Hematopoietic multipotent progenitor cell treated with erythropoietin and hydrocortisone succinate and interleukin-3 and kit ligand, for 8 days (in vitro differentiated cells): ENCODE data around the gene TBCC.
"Not testable (repeated sequence)": the region's sequence is repeated elsewhere in the genome, so short reads cannot be mapped to it uniquely, and the experiment has no call there.

Experiments used
- DNase-seq: peaks from one replicate; pipeline ENCODE4 v3.0.0-alpha.2; 2015

TBCC gene

DNA sequence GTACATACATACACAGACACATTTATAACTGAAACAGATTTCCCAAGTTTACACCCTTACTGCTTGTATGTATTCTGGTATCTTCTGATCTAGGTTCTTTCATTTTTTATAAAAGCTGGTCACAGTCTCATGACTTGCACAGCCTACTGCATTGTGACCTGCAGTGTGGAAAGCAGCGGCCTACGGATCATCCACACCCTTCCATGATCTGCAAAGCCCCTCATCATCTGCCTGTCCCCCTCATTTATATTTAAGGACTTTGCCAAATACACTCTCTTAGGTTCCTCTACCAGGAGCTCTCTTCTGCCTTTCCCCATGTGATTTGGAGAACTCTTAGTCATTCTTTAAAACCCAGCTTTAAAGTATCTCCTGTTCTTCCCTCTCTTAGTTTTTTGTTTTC lies 23.9 kb upstream of the TBCC start:
- no peak for DNase-seq

DNA sequence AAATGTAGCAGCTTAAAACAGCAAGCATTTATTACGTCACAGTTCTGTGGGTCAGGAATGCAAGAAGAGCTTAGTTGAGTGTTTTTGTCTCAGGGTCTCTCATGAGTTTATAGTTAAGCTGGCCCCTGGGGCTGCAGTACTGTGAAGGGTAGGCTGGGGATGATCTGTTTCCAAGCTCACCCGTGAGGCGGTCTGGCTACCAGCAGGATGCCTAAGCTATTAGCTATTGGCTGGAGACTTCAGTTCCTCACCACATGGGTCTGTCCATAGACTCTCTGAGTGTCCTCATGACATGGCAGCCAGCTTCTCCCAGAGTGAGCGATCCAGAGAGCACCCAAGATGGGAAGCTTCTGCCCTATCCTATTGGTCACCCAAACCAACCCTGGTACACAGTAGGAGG lies 23.1 kb upstream of the TBCC start:
- no peak for DNase-seq

DNA sequence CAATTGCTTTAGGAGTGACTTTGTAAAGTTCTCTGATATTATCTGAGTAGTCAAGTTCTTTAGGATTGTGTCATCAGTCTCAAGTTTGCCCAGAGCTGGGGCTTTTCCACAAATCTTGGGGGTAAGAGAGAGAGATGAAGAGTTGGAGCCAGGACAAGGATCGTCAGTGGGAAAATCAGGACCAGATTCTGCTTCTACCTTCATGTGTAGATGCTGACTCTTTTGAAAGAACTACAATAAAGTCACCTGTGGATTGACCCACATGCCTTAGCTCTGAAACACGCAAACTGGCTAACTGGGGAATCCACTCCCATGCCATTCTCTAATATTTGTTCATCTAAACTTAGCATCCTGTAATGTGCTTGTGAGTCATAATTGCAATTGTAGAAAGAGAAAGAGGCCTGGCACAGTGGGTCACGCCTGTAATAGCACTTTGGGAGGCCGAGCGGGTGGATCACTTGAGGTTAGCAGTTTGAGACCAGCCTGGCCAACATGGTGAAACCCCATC lies 20.3 kb upstream of the TBCC start:
- no peak for DNase-seq

DNA sequence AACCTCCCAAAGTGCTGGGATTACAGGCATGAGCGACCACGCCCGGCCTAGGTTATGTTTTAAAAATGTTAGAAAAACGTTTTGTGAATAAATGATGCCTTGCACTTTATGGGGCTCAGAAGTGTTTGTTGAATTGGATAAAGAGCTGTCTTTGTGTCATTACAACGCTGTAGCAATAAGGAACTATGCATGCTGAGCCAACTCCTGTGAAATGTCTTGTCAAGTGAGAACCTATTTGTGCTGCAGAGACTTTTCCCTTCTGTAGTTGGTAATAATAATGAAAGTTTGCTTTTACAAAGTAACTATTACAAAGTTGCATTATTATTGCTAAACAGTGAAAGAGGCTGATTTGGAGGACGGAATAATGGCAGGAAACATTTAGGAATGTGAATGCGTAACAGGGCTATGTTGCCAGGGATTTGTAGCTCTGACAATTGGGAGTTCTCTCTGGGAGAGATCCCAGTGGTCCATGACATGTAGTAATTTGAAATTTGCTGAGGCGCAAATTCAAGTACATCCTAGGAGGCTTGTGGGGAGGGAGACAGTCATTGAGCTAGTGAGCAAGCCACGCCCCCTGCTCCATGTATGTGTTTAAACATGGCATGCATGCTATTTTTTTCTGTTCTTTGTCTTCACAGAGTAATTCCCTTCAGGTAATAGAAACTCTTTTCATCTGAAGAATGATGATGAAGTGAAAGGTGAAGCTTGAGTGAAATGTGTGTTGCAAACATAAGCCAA lies 19.2 kb upstream of the TBCC start:
- no peak for DNase-seq

DNA sequence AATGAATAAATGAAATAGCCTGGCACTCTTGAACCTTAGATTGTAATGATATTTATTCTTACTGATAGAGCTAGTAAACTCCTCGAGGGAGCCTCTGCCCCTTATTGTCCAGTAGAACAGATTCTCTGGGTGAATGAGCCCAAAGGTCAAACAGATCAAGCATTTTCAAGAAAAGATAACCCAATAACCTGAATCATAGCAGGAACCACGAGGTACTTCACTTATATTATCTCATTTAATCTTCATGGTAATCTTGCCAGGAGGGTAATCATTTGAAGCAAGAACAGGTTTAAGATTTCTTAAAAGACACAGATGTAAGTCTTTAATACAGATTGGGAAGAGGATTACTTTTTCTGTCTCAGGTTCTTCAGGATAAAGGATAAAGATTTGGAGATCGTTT lies 17.0 kb upstream of the TBCC start:
- no peak for DNase-seq

DNA sequence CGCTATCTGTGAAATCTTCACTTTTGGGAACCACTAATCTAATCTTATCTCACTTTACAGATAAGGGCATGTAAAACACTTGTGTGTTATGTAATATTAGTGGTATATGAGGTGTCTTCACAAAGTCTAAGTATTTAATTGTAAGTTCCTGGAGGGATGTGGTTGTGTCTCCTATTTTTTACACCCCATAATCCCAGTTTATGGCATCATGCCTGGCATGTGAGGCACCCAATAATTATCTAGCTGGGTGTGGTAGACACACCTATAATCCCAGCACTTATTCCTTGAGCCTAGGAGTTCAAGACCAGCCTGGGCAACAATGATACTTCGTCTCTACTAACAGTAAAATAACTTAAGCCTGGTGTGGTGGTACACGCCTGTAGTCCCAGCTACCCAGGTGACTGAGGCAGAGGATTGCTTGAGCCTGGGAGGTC lies 16.5 kb upstream of the TBCC start:
- DNase-seq: no peak

DNA sequence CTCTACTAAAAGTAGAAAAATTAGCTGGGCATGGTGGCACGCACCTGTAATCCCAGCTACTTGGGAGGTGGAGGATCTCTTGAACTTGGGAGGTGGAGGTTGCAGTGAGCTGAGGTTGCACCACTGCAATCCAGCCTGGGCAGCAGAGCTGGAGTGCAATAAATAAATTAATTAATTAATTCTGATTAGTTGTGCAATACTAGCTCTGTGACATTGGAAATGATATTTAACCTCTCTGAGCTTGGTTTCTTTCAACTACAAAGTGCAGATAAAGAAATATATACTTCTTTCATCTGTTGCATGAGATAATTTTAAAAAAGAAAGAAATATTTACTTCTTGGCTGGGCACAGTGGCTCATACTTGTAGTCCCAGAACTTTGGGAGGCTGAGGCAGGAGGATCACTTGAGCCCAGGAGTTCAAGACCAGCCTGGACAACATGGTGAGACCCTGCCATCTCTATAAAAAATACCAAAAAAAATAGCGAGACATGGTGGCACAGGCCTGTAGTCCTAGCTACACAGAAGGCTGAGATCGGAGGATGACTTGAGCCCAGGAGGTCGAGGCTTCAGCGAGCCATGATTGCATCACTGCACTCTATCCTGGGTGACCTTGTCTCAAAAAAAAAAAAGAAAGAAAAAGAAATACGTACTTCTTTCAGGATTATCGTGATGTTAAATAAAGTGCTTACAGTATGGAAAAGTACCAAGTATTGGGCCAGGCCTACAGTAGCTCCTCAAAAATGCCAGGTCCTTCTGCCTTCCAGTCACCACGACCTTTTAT lies 15.6 kb upstream of the TBCC start:
- no peak for DNase-seq

DNA sequence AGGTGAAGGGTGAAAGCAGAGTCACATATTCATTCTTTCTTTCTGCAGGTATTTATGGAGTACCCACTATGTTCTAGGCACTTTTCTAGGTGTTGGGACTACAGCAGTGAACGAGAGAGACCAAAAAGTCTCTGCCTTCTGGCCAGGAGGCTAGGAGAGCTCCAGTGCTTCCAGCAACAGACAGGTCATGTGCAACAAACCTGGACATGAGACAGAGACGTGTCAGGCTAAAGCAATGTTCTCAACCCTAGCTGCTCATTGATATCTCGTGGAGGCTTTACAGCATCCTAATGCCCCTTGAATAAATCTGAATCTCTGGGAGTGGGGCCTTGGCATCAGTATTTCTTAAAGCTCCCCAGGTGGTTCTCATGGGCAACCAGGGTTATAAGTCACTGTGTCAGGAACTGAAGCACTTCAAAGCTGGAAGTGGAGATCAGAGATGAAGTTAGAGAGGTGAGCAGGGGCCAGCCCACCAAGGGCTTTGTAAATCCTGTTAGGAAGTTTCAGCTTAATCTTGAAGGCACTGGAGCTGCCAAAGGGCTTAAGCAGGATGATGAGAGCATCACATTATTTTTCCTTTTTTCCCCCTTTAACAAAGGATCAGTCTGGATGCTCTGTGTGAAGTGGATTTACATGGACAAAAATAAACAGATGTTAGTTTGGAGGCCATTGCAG lies 13.0 kb upstream of the TBCC start:
- DNase-seq: no peak

DNA sequence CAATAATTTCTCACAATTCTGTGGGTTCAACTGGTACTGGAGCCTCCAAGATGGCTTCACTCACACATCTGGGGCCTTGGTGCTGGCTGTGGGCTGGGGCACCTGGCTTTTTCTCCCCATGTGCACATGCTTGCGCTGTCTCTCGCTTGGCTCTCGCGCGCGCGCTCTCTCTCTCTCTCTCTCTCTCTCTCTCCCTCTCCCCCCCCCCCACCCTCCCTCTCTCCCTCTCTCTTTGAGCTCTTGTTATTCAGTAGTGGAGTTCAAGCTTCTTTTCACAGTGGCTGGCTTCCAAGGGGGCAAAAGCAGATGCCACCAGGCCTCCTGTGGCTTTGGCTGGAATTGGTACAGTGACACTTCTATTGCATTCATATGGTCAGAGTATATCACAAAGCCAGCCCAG lies 10.8 kb upstream of the TBCC start:
- no peak for DNase-seq

DNA sequence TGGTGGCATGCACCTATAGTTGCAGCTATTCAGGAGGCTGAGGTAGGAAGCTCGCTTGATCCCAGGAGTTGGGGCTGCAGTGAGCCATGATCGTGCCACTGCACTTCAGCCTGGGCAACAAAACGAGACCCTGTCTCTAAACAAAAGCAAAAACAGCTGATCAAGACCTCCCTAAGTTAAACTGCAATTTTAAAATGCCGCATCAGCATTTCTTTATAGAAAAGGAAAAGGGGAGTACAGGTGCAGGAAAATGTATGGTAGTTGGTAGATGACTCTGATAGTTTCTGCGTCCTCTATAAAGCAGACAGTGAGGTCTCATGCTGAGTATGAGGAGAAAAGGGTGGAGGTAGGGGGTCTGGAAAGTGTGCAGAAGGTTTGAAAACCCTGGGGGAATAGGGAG lies 8.9 kb upstream of the TBCC start:
- no peak for DNase-seq

DNA sequence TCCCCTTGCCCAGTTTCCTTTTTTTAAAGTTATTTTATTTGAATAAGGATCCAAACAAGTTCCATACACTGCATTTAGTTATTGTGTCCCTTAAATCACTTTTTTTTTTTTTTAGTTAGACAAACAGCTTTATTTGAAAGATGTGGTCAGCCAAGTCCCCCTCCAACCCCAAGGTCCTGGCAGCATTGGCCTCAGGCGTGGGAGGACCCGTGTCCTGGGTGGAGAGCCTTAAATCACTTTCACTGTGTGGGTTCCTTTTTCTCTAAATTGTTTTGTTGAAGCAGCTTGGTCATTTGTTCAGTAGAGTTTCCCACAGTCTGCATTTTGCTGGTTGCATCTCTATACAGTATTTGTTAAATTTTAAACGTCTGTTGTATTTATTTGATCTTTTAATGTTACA lies 5.2 kb upstream of the TBCC start:
- DNase-seq: no peak

DNA sequence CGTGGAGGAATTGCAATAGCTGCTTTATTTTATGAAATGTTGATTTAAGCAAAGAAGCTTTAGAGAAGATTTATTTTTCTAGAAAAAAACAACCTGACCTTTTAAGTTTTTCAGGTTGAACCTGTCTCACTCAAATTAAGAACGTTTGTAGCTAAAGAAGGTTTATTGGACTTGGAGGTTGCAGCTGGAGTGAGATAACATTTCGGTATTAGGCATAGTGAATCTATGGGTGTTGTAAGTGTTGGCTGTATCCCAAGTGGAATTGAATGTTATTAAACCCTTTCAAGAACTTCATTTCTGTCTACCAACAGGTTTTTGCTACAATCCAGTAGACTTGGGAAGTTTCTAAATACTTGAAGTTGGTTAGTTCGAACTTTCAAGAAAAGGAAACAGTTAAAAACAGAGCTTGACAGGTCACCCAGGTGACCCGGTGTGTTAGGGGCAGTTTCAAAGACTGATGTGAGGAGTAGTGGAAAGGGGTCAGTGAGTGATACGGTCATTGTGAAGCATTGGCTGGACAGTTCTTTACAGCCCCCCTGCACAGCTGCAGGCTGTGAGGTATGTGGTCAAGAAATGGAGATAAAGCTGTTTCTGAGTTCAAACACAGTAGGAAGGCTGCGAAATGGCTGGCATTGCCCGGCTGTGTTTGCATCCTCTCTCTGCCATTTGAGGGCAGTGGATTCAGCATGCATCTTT lies 2.4 kb upstream of the TBCC start:
- DNase-seq: peak; percentile 57

DNA sequence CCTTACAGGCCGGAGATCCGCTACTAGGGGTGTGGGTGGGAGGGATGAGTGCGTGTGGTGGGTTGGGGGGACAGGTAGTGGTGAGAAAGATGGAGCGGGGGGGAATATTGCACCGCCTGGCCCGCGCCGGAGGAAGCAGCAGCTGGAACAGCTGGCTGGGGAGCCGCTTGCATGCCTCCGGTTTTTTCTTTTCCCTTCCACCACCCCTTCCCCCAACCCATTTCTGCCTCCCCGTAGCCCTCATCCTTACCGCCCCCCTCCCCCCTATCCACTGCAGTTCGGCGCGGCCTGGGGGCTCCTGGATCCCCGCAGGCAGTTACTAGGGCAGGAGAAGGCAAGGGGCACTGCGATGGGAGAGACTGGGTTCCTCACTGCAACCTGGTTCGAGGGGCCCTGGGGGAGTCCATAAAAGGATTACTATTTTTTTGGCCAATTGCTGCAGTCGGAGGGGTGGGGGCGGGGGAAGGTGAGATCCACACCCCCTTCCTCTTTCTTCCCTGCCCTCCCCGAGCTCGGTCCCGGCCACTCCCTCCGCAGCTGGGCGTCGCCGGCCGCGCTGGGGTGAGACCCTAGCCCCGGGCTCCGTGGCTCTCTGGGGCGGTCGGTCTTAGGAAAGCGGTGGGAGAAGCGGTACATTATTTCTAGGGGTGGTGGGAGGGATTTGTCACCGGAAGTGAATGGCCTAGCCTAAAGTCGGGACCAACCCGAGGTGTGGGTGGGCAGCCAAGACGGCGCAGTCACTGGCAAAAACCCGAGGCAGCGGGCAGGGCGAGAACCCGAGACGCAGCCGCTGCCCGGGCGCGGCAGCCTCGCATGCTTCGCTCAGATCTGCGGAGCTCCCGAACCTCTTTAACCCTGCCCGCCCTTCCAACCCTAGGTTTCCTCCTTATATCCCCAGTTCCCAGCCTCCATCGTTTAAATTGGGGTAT lies 824 bp upstream of the TBCC start:
- DNase-seq: peak; percentile 89

DNA sequence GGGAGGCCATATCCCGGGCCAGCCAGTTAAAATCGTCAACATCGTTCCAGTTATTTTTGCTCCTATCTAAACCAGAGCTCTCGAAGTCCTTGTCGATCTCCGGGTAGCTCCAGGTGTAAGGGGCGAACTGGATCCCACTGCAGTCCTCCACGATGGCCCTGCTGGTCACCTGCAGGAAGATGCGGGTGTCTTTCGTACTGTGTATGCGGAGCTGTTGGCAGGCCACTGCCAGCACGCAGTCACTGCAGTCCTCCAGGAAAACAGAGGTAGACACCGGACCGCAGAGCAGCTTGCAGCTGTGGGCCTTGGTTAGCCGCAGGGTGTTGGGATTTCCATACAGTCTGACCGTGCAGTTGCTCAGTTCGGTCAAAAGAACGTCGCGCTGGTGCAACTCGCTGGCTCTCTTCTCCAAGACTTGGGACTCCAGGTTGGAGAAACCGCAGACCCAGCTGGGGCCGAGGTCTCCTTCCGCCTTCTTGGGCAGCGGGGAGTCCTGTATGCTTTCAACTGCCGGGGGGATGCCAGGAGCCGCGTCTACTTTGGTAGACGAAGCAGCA lies 742 bp downstream of the TBCC start:
- peak; percentile 22 for DNase-seq

DNA sequence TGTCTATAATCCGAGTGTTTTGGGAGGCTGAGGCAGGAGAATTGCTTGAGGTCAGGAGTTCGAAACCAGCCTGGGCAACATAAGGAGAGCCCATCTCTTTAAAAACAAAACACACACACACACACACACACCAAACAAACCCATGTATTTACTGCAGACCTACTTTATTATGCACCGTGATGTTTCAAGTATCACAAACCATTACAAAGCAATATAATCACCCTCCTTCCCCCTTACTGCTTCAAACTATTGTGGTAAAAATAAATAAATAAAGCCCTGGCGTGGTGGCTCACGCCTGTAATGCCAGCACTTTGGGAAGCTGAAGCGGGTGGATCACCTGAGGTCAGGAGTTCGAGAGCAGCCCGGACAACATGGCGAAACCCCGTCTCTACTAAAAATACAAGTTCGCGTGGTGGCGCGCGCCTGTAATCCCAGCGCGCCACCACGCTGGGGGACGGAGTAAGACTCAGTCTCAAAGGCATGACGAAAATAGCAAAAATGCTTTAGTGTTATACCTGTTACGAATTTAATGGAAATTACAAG lies 1.5 kb downstream of the TBCC start:
- DNase-seq: no peak

DNA sequence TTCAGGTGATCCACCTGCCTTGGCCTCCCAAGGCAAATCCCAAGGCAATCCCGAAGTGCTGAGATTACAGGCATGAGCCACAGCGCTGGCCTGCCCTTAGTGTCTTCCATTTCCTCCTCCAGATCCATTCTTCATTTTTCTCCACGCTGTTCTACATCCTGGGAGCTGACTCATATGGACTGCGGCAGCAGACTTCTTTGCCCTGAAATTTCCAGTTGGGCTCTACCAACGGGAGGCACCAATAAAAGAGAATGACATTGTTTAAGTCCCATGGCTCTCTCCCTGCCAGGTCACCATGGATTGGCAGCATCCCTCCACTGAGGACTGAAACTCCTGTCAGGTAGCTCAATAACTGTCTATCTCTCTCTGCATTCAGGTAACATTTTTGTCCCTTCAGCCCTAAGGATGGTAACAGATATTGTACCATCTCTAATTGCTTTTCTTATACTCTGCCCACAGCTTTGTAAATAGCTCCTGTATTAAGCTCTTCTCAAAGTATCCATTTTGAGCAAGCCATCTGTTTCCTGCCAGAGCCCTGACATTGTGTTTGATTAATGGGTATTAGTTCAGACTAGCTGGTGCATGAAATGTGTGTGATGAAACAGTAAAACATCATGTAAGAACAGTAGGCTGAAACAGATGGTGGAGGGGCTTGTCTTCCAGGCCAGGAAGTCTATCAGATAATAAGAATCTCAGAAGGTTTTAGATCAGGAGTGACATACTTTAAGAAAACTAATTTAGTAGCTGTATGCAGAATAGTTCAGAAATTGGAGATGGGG lies 3.6 kb downstream of the TBCC start:
- no peak for DNase-seq

DNA sequence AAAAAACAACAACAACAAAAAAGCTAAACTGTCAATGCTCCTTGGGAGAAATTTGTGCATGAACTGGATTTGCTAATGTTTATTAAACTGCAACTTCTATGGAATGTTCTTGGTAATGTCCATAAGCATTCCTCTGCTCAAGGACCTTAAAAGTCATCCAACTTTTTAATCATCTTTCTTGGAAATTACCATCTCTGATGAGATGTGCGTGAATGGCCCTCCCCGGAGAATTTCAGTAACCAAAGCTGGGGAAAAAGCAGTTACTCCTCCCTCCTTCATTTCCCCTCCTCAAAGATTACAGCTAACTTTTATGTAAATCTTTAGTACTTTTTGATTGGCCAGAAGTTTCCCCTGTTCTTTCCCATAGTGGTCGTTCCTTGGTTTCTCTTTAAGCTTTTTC lies 5.2 kb downstream of the TBCC start:
- DNase-seq: no peak

DNA sequence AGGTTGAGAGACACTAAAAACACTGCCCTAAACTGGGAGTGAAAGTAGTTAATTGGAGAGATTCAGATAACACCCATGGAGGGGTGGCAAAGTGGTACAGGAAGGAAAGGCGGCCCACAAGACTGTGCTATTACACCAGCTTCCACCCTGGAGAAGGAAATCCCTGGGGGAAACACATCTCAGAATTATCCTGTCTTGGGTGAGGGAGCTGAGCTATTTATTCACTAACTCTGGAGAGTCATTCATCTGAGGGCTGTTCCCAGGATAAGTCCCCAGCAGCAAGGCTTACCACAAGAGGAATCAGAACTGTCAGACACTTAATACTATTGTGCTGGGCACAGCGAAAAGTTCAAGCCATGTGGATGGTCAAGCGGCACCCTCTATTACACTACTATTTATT lies 9.9 kb downstream of the TBCC start:
- DNase-seq: no peak

DNA sequence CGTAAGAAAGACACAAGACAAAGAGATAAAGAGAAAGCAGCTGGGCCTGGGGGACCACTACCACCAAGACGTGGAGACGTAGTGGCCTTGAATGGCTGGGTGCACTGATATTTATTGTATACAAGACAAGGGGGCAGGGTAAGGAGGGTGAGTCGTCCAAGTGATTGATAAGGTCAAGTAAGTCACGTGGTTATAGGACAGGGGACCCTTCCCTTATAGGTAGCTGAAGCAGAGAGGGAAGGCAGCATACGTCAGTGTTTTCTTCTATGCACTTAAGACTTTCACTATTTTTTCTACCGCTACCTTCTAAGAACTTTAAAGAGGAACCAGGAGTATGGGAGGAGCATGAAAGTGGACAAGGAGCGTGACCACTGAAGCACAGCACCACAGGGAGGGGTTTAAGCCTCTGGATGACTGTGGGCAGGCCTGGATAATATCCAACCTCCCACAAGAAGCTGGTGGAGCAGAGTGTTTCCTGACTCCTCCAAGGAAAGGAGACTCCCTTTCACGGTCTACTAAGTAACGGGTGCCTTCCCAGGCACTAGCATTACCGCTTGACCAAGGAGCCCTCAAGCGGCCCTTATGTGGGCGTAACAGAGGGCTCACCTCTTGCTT lies 11.9 kb downstream of the TBCC start:
- DNase-seq: not testable (repeated sequence)

DNA sequence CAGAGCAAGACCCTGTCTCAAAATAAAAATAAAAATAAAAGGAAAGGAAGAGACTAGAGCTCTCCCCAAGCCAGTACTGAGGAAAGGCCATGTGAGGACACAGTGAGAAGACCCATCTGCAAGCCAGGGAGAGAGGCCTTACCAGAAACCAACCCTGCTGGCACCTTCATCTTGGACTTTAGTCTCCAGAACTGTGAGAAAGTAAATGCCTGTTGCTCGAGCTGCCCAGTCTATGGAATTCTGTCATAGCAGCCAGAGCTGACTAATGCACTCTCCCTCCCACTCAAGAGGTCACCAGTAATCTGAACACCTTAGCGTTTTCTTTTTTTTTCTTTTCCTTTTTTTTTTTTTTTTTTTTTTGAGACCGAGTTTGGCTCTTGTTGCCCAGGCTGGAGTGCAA lies 16.2 kb downstream of the TBCC start:
- DNase-seq: no peak
